ENCODE results near the gene IFT80. TPM values are rescaled to one million over a fixed set of nuclear protein-coding genes. Genes with fewer than 3 reads are reported as not detected.

IFT80 gene
- total RNA-seq, 4 donors from 2014 or later, result 8.8 to 129 (median 20.9) TPM

DNA sequence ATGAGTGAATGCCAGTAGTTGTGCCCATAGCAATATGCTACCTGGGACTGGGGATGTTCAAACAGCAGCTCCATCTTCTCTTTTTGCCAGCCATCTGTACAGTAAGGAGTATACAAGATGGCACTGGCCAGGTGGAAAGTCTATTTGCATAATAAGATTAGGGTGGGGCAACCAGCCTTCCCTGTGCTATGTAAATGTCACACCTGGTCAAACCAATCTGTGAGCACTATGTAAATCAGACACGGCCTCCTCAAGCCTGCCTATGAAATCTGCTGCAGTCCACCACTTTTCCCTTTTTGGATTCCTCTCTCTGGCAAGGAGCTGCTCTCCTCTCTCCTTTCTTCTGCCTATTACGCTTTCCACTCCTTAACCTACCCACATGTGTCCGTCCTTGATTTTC lies 120.8 kb downstream of the IFT80 start:
- Histone ChIP-seq H3K27ac (no peak overlapping the region), H3K27me3 (no peaks in the 10 kb centered on the region), H3K4me1 (no peaks in the 10 kb centered on the region), H3K9me3 (no peaks in the 10 kb centered on the region), H3K36me3 (no peaks in the 10 kb centered on the region), H3K4me3 (no peak overlapping the region)
- DNase-seq, result no peak
- TF ChIP-seq POLR2A (IDR thresholded peaks at IDR 0.05), result no peak
- TF ChIP-seq, protein P1, sequence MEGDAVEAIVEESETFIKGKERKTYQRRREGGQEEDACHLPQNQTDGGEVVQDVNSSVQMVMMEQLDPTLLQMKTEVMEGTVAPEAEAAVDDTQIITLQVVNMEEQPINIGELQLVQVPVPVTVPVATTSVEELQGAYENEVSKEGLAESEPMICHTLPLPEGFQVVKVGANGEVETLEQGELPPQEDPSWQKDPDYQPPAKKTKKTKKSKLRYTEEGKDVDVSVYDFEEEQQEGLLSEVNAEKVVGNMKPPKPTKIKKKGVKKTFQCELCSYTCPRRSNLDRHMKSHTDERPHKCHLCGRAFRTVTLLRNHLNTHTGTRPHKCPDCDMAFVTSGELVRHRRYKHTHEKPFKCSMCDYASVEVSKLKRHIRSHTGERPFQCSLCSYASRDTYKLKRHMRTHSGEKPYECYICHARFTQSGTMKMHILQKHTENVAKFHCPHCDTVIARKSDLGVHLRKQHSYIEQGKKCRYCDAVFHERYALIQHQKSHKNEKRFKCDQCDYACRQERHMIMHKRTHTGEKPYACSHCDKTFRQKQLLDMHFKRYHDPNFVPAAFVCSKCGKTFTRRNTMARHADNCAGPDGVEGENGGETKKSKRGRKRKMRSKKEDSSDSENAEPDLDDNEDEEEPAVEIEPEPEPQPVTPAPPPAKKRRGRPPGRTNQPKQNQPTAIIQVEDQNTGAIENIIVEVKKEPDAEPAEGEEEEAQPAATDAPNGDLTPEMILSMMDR (IDR thresholded peaks at IDR 0.05), result no peak
- intact Hi-C loops (cut with DNase I; ENCODE audit: low total_unique reads), result no loop called here

DNA sequence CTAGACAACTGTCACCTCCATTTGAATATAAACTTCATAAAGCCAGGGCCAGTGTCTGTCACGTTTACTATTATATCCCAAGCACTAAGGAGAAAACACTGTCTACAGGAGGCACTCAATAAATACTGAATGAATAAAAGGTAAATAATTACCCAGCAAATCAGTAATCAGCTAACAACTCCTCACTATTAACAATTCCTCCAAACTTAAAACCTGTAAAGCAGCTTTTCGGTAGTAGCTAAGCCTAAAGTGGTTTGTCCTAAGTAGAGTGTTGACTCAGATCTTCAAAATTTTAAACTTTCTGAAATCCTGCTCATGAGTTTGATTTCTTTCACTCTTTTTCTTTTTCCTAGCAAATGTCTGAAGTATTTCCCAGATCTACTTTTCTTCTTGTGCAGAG lies 133.9 kb downstream of the IFT80 start:
- TF ChIP-seq POLR2A (IDR thresholded peaks at IDR 0.05), result no peak
- TF ChIP-seq, protein P1 (IDR thresholded peaks at IDR 0.05), result no peak
- Histone ChIP-seq H3K27me3 (no peaks in the 10 kb centered on the region), H3K27ac (no peak overlapping the region), H3K4me3 (no peak overlapping the region), H3K9me3 (no peaks in the 10 kb centered on the region), H3K4me1 (no peaks in the 10 kb centered on the region), H3K36me3 (no peaks in the 10 kb centered on the region)
- no peak for DNase-seq
- intact Hi-C loops (cut with DNase I; ENCODE audit: low total_unique reads), result no loop called here

DNA sequence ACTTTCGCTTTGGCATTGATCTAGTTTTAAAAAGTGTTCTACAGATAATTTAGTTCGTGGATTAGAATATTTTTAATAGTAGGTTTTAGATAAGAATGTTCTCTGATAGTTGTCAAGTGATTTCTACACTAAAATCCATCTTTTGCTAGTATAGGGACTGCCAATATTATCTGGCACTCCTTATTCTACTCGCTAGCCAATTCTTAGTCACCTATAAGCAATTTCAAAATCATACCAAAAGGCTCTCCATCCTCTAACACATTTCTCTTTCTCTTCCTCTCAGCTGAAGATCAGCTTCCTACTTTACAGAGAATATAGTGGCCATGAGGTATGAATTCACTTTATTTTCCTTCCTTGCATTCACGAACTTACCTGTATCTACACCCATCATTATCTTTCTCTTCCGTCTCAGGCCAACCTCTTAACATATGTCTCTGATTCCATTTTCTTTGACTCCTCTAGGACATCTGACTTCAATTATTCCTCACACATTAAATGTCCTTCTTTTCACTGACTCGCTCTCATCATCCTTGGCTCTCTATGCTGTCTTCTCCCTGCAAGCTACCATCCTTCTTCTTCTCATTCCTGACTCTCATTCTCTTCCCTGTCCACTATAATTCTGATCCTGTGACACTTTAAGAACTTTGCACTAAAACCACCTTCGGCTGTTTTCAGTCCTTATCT lies 138.3 kb downstream of the IFT80 start:
- Histone ChIP-seq H3K27me3 (no peaks in the 10 kb centered on the region), H3K4me1 (no peaks in the 10 kb centered on the region), H3K9me3 (no peaks in the 10 kb centered on the region), H3K4me3 (no peak overlapping the region), H3K36me3 (no peaks in the 10 kb centered on the region), H3K27ac (no peak overlapping the region)
- TF ChIP-seq POLR2A (IDR thresholded peaks at IDR 0.05), result no peak
- TF ChIP-seq, protein P1 (IDR thresholded peaks at IDR 0.05), result no peak
- DNase-seq, result no peak
- intact Hi-C loops (cut with DNase I; ENCODE audit: low total_unique reads), result no loop called here

DNA sequence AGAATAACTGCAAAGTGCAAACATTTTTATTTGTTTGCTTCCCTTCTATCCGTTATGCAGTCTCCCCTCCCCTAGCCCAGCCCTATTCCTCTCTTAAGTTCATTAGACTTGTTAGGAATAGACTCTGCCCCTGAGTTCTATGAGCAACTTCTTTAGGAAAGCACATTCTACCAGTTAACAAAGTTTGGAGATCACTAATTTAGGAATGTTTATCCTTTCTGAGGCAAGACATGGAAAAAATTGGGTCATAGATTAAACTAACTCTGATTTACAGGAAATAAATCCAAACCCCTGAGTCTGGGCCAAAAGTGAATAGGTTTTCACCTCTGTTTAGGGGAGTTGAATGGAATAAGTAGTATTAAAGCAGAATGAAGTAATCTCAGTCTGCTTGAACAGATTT lies 139.4 kb downstream of the IFT80 start:
- H3K27me3 ChIP-seq, result no peaks in the 10 kb centered on the region
- no peak overlapping the region for H3K27ac ChIP-seq
- DNase-seq, result no peak
- H3K4me3 ChIP-seq, result no peak overlapping the region
- intact Hi-C loops (cut with DNase I; ENCODE audit: low total_unique reads), result no loop called here
- H3K36me3 ChIP-seq, result no peaks in the 10 kb centered on the region
- H3K4me1 ChIP-seq, result no peaks in the 10 kb centered on the region
- TF ChIP-seq POLR2A (IDR thresholded peaks at IDR 0.05), result no peak
- TF ChIP-seq, protein P1 (IDR thresholded peaks at IDR 0.05), result no peak
- no peaks in the 10 kb centered on the region for H3K9me3 ChIP-seq

DNA sequence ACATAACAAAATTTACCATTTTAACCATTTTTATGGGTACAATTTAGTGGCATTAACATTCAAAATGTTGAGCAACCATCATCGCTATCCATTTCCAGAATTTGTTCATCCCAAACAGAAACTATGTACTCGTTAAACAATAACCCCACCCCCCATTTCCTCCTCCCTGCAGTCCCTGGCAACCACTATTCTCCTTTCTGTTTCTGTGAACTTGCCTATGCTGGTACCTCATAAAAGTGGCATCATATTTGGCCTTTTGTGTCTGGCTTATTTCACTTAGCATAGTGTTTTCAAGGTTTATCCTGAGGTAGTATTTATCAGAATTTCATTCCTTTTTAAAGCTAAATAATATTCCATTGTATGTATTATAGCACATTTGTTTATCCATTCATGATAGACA lies 141.4 kb downstream of the IFT80 start:
- intact Hi-C loops (cut with DNase I; ENCODE audit: low total_unique reads), result no loop called here
- no peak overlapping the region for H3K27ac ChIP-seq
- DNase-seq, result no peak
- no peak for TF ChIP-seq POLR2A (IDR thresholded peaks at IDR 0.05)
- TF ChIP-seq, protein P1 (IDR thresholded peaks at IDR 0.05), result no peak
- H3K4me3 ChIP-seq, result no peak overlapping the region
- H3K9me3 ChIP-seq, result no peaks in the 10 kb centered on the region
- H3K27me3 ChIP-seq, result no peaks in the 10 kb centered on the region
- no peaks in the 10 kb centered on the region for H3K36me3 ChIP-seq
- H3K4me1 ChIP-seq, result no peaks in the 10 kb centered on the region

Measured in uterus (tissue), 4 donors.